DLD1 (cell line): ENCODE measurements around the gene AKR7A2.

ENCODE experiments used
- in situ Hi-C: cut with HindIII; loops from 2 replicates; pipeline ENCODE4 v1.10.0; 2017; ENCODE audit warnings: low sequenced_read_pairs

The AKR7A2 gene

GRCh38 chr1:19344372-19344810 is 32.4 kb upstream of the AKR7A2 start:
- in situ Hi-C loops: loop anchor here (25.0 kb wide), 1 partner anchor 293 kb away; the partner anchor contains the start of gene NBL1

- in situ Hi-C loops: loop anchor here (25.0 kb wide), 1 partner anchor 294 kb away; the partner anchor contains the start of gene NBL1
Measured at GRCh38 chr1:19343617-19344350, 31.8 kb upstream of the AKR7A2 start.

GRCh38 chr1:19342894-19343616 is 31.1 kb upstream of the AKR7A2 start:
- in situ Hi-C loops: loop anchor here (25.0 kb wide), 1 partner anchor 294 kb away; the partner anchor contains the start of gene NBL1

GRCh38 chr1:19342062-19342750 is 30.3 kb upstream of the AKR7A2 start:
- in situ Hi-C loops: loop anchor here (25.0 kb wide), 1 partner anchor 295 kb away; the partner anchor contains the start of gene NBL1

GRCh38 chr1:19341201-19342061 is 29.5 kb upstream of the AKR7A2 start:
- in situ Hi-C loops: loop anchor here (25.0 kb wide), 1 partner anchor 296 kb away; the partner anchor contains the start of gene NBL1

GRCh38 chr1:19340387-19340937 is 28.5 kb upstream of the AKR7A2 start:
- in situ Hi-C loops: loop anchor here (25.0 kb wide), 1 partner anchor 297 kb away; the partner anchor contains the start of gene NBL1

- in situ Hi-C loops: loop anchor here (25.0 kb wide), 1 partner anchor 298 kb away; the partner anchor contains the start of gene NBL1
Measured at GRCh38 chr1:19339214-19339861, 27.4 kb upstream of the AKR7A2 start.

GRCh38 chr1:19338323-19338762 is 26.4 kb upstream of the AKR7A2 start:
- in situ Hi-C loops: loop anchor here (25.0 kb wide), 1 partner anchor 299 kb away; the partner anchor contains the start of gene NBL1

GRCh38 chr1:19337289-19337688 is 25.3 kb upstream of the AKR7A2 start:
- in situ Hi-C loops: loop anchor here (25.0 kb wide), 1 partner anchor 300 kb away; the partner anchor contains the start of gene NBL1

- in situ Hi-C loops: loop anchor here (25.0 kb wide), 1 partner anchor 301 kb away; the partner anchor contains the start of gene NBL1
Measured at GRCh38 chr1:19336543-19336942, 24.6 kb upstream of the AKR7A2 start.

- in situ Hi-C loops: loop anchor here (25.0 kb wide), 1 partner anchor 304 kb away; the partner anchor contains the start of gene NBL1
Measured at GRCh38 chr1:19333587-19334354, 21.8 kb upstream of the AKR7A2 start.

GRCh38 chr1:19332832-19333231 is 20.9 kb upstream of the AKR7A2 start:
- in situ Hi-C loops: loop anchor here (25.0 kb wide), 1 partner anchor 304 kb away; the partner anchor contains the start of gene NBL1

- in situ Hi-C loops: loop anchor here (25.0 kb wide), 1 partner anchor 306 kb away; the partner anchor contains the start of gene NBL1
Measured at GRCh38 chr1:19331262-19331878, 19.4 kb upstream of the AKR7A2 start.

- in situ Hi-C loops: loop anchor here (25.0 kb wide), 1 partner anchor 307 kb away; the partner anchor contains the start of gene NBL1
Measured at GRCh38 chr1:19330449-19331135, 18.6 kb upstream of the AKR7A2 start.

- in situ Hi-C loops: loop anchor here (25.0 kb wide), 1 partner anchor 308 kb away; the partner anchor contains the start of gene NBL1
Measured at GRCh38 chr1:19329611-19330010, 17.7 kb upstream of the AKR7A2 start.

- in situ Hi-C loops: loop anchor here (25.0 kb wide), 1 partner anchor 308 kb away; the partner anchor contains the start of gene NBL1
Measured at GRCh38 chr1:19329188-19329587, 17.2 kb upstream of the AKR7A2 start.
